H1 (cell line): Measurements from ENCODE around the gene GTF2E1.

Experiments
- BCL11A ChIP-seq, 2 experiments: IDR thresholded peaks; one replicate each; pipeline ENCODE4 v1.6.1; 2011; ENCODE audit warnings: low read depth in 2 of 2, low read length in 2 of 2, mild to moderate bottlenecking in 2 of 2
- TF ChIP-seq, protein P1 (sequence below), 3 experiments: IDR thresholded peaks; 1 replicate in 2 of 3; 2 replicates in 1 of 3; pipeline versions ENCODE4 v1.5.1 to v1.6.1; 2011; ENCODE audit warnings: low read length in 3 of 3, mild to moderate bottlenecking in 3 of 3, inconsistent platforms in 2 of 3, low read depth in 1 of 3, moderate library complexity in 1 of 3; ENCODE audit not compliant: insufficient read depth in 1 of 3; ENCODE audit errors: control extremely low read depth in 1 of 3

DNA sequence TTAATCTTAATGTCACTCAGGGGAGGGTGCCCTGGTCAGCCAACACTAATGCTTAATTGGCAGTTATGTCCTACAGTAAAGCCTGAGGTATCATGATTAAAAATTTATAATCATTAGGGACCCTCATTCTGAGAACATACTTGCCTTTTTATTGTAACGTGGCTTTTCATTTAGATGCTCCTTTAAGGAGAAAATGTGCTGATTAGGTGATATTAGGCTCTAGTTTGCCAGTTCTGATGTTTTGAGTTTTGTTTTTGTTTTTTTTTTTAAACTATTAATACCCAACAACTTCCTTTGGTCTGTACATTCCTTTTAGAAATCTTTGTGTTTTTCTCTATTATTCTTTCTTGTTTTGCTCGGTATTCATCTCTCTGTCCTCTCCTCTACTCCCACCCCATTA is 10.3 kb downstream of the GTF2E1 start:
- no peak for TF ChIP-seq BCL11A (IDR thresholded peaks at IDR 0.05; ENCODE audit: low read depth in 2 of 2, low read length in 2 of 2)
- TF ChIP-seq, protein P1, sequence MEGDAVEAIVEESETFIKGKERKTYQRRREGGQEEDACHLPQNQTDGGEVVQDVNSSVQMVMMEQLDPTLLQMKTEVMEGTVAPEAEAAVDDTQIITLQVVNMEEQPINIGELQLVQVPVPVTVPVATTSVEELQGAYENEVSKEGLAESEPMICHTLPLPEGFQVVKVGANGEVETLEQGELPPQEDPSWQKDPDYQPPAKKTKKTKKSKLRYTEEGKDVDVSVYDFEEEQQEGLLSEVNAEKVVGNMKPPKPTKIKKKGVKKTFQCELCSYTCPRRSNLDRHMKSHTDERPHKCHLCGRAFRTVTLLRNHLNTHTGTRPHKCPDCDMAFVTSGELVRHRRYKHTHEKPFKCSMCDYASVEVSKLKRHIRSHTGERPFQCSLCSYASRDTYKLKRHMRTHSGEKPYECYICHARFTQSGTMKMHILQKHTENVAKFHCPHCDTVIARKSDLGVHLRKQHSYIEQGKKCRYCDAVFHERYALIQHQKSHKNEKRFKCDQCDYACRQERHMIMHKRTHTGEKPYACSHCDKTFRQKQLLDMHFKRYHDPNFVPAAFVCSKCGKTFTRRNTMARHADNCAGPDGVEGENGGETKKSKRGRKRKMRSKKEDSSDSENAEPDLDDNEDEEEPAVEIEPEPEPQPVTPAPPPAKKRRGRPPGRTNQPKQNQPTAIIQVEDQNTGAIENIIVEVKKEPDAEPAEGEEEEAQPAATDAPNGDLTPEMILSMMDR (IDR thresholded peaks at IDR 0.05; ENCODE audit: control extremely low read depth in 1 of 3, insufficient read depth in 1 of 3, low read depth in 1 of 3, low read length in 3 of 3): no peak
